D721Med (cell line): ENCODE measurements around the gene GAREM1.
A peak's percentile ranks its signal among the peaks of the same experiment; 100 is the strongest.

Experiments used
- DNase-seq: peaks from one replicate; pipeline ENCODE4 v3.0.0; 2011; ENCODE audit warnings: low spot score; ENCODE audit not compliant: insufficient read length
- FAIRE-seq: peaks from 2 replicates; lab custom pipeline; 2011; peaks lifted over from hg19 to GRCh38; lab: Jason Lieb, UNC
- TF ChIP-seq, protein P1 (sequence below): IDR thresholded peaks from 2 replicates; pipeline ENCODE4 v1.5.1; 2012; ENCODE audit warnings: mild to moderate bottlenecking, control low read depth; ENCODE audit not compliant: insufficient read depth; ENCODE audit errors: missing control alignments

The GAREM1 gene

DNA sequence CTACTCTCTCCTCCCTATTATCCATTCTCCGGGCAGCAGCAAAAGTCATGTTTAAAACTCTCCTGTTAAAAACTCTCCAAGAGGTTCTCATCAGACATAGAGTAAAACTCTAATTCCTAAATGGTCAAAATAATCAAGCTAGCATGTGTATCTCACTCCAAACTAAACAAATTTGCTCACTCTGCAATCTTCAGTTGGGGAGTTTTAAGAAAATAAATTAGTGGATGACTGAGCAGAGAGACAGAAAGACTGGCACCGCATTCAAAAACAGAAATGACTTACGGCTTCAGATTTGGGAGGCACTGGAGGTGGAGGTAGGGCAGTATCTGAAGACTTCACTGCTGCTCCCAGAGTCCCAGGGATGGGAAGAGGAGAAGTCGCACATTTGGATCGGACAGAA is 183.9 kb downstream of the GAREM1 start:
- no peak for DNase-seq
- TF ChIP-seq, protein P1, sequence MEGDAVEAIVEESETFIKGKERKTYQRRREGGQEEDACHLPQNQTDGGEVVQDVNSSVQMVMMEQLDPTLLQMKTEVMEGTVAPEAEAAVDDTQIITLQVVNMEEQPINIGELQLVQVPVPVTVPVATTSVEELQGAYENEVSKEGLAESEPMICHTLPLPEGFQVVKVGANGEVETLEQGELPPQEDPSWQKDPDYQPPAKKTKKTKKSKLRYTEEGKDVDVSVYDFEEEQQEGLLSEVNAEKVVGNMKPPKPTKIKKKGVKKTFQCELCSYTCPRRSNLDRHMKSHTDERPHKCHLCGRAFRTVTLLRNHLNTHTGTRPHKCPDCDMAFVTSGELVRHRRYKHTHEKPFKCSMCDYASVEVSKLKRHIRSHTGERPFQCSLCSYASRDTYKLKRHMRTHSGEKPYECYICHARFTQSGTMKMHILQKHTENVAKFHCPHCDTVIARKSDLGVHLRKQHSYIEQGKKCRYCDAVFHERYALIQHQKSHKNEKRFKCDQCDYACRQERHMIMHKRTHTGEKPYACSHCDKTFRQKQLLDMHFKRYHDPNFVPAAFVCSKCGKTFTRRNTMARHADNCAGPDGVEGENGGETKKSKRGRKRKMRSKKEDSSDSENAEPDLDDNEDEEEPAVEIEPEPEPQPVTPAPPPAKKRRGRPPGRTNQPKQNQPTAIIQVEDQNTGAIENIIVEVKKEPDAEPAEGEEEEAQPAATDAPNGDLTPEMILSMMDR, result no peak
- no peak for FAIRE-seq

DNA sequence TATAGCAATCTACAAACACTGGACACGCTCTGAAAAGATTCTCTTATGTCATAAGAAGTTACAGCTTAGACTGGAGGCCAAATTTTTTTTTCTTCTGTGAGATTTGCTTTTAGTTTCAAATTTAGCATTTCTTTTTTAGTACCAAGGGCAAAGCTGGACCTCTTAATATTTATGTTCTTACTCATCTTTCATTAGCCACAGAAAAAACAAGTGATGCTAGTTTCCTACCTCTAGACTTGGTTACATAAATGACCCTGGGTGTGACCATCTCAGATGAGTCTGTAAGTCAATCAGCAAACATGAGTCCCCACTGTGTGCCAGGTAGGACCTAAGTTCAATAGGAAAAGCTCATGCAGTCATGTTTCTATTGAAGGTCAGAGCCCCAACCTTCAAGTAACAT is 186.4 kb downstream of the GAREM1 start:
- TF ChIP-seq, protein P1, result no peak
- DNase-seq (no peak), FAIRE-seq (no peak)

DNA sequence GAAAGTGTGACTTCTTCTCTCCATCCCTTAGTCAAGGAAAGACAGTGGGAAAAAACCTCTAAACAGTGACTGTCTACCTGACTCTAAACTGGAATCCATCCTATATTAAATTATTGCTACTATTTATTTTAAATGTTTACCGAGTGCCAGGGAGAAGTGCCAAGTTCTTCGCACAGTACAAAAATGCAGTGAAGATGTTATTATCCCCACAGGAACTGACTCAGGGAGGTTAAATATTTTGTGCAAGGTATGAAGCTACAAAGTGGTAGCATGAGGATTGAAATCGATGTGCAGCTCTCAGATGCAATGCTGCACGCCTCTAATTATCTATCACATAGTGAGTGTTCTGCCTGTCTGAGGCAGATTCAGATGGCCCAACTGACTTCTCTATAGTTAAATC is 189.8 kb downstream of the GAREM1 start:
- FAIRE-seq (peak; percentile 21), DNase-seq (no peak)
- TF ChIP-seq, protein P1, result no peak

DNA sequence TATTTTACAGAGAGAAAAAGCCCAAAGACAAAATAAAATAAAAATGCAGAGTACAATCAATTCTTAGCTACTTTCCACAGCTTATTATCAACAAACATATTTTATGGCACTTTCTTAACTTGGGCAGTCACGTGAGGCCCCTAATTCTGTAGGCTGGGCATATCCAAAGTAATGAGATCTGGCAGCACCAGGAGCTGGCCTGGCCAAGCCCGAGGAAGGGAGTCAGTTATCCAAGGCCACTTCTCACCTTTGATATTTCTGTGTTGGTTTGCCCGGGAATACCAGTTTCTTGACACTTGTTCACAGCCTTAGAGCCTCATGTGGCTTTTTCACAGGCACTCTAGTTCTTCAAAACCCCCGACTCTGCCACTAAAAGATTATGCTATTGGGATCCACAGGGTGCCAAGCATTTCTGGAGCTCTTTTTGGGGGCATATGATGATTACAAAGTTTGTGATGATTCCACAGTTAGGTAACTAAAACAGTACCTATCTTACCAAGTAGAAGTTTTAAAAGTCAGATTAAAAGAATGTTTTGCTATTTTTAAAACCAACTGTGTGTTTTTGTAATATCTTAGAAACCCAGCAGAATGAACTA is 190.4 kb downstream of the GAREM1 start:
- TF ChIP-seq, protein P1, result no peak
- DNase-seq (no peak), FAIRE-seq (peak; percentile 87)

DNA sequence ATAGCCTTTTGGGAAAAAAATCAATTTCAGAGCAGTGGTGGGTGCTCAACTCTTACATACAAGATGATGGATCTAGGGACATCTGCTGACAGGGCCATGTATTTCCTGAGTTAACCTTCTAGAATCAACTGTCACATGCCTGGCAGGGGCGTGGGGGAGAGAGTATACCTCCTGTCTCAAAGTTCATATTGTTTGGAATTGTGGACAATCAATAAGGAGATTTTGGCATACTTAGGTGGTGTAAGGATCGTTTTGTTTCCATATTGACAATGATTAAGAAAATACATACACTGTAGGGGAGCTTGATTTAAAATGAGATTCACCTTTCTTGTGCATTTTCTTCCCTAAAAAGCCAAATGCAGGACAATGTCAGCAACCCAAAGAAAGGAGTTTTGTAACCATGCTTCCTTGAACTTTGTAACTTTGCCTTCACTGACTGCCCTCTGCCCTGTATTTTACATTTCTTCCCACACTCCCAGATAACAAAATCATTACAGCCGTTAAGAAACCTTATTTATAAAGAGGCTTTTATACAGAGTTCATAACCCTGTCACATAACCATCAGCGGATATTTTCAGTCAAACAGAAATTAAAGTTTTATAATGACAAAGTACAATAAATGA is 192.4 kb downstream of the GAREM1 start:
- peak; percentile 81 for FAIRE-seq
- TF ChIP-seq, protein P1, result no peak
- no peak for DNase-seq

DNA sequence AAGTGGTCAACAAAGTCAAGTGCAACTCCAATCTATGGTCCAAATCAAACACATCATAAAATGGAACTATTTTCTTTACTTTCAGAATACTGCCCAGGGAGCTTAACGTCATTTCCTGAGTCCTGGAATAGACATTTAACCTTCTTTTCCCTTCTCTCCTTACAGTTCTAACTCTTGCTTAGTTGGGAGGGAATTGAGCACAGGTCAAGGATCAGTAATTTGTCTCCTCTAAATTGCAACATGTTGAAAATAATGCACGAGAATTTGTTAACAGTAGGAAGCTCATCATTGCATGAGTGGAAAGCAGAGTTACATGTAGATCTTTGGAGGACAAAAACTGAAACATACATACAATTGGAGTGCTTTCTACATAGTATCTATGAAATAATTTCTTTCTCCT is 193.1 kb downstream of the GAREM1 start:
- DNase-seq (no peak), FAIRE-seq (no peak)
- TF ChIP-seq, protein P1, result no peak

DNA sequence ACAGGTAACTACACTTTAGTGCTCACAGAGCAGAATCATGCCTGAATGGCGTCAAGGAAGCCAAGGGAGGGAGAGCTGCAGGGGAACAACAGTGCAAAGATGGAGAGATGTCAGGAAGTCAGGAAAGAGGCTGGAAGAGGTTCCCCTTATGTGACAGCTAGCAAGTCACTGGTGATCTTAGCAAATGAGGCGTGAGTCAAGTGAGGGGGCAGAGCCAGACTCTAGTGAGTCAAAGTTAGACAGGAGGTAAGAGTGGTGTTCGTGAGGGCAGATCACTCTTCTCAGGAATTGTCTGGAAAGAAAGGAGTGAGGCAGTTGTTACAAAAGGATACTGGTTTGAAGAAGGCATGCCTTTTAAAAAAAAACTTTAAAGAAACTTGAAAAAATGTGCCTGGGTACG is 193.8 kb downstream of the GAREM1 start:
- FAIRE-seq (no peak), DNase-seq (no peak)
- TF ChIP-seq, protein P1, result no peak
